GM10248 (cell line): Measurements from ENCODE around the gene SCG3.

ENCODE experiments used
- CTCF ChIA-PET: fragments of 300-600 bp; sonication (Branson Sonifier 250); formaldehyde crosslinking; extraction: SDS; loops from one replicate; lab custom pipeline; 2021; ENCODE audit warnings: antibody characterized with exemption; lab: Yijun Ruan, JAX
- POLR2A ChIA-PET: fragments of 350-650 bp; sonication (Branson Sonifier 250); formaldehyde crosslinking; extraction: SDS; loops from one replicate; lab custom pipeline; 2020; ENCODE audit warnings: antibody characterized with exemption; lab: Yijun Ruan, JAX
- DNase-seq: peaks from one replicate; pipeline ENCODE4 v3.0.0; 2012; ENCODE audit errors: extremely low spot score
- CTCF ChIP-seq: IDR thresholded peaks from 2 replicates; pipeline ENCODE4 v1.5.1; 2012; ENCODE audit warnings: mild to moderate bottlenecking, low read depth; ENCODE audit errors: extremely low read depth, missing control alignments, control extremely low read depth

SCG3 gene

GRCh38 chr15:51709031-51709430, 27.7 kb downstream of the SCG3 start:
- ChIA-PET POLR2A (no interaction called here), CTCF (no interaction called here)
- DNase-seq, result no peak
- TF ChIP-seq CTCF, result no peak

- TF ChIP-seq CTCF, result no peak
- CTCF ChIA-PET, result interaction anchor here (1.2 kb wide), 1 partner anchor 13 kb away, joined by 4 read pairs; no protein-coding TSS in a partner anchor
- POLR2A ChIA-PET, result no interaction called here
- DNase-seq, result no peak
These were observed 32.9 kb downstream of the SCG3 start for GRCh38 chr15:51714162-51714561.

GRCh38 chr15:51714911-51715310, 33.6 kb downstream of the SCG3 start:
- CTCF ChIA-PET, result interaction anchor here (1.2 to 1.5 kb wide), 2 partner anchors 14 to 43 kb away, joined by 3 to 4 read pairs; no protein-coding TSS in a partner anchor
- POLR2A ChIA-PET, result no interaction called here
- no peak for TF ChIP-seq CTCF
- no peak for DNase-seq

GRCh38 chr15:51718219-51718618, 36.9 kb downstream of the SCG3 start:
- POLR2A ChIA-PET, result no interaction called here
- CTCF ChIA-PET, result interaction anchor here (1.5 kb wide), 1 partner anchor 68 kb away, joined by 3 read pairs; no protein-coding TSS in a partner anchor
- DNase-seq, result no peak
- TF ChIP-seq CTCF, result no peak

GRCh38 chr15:51718746-51719145, 37.4 kb downstream of the SCG3 start:
- CTCF ChIA-PET, result interaction anchor here (1.1 kb wide), 1 partner anchor 58 kb away, joined by 3 read pairs; no protein-coding TSS in a partner anchor

GRCh38 chr15:51720201-51720995, 39.1 kb downstream of the SCG3 start:
- POLR2A ChIA-PET, result no interaction called here
- CTCF ChIA-PET, result interaction anchor here (0.9 to 1.8 kb wide), 2 partner anchors 34 to 70 kb away, joined by 3 to 7 read pairs; no protein-coding TSS in a partner anchor
- TF ChIP-seq CTCF, result no peak
- DNase-seq, result no peak

More at GRCh38 chr15:51718746-51719145, 37.4 kb downstream of the SCG3 start:
- DNase-seq, result no peak
- POLR2A ChIA-PET, result no interaction called here
- TF ChIP-seq CTCF, result no peak
